Fibroblast of skin of left quadriceps (primary cell): ENCODE measurements around the gene GABRD.

Experiments used
- DNase-seq, 2 experiments: peaks; one replicate each; pipeline ENCODE4 v3.0.0-alpha.2; 2013; ENCODE audit warnings: low read depth in 2 of 2

GABRD gene

DNA sequence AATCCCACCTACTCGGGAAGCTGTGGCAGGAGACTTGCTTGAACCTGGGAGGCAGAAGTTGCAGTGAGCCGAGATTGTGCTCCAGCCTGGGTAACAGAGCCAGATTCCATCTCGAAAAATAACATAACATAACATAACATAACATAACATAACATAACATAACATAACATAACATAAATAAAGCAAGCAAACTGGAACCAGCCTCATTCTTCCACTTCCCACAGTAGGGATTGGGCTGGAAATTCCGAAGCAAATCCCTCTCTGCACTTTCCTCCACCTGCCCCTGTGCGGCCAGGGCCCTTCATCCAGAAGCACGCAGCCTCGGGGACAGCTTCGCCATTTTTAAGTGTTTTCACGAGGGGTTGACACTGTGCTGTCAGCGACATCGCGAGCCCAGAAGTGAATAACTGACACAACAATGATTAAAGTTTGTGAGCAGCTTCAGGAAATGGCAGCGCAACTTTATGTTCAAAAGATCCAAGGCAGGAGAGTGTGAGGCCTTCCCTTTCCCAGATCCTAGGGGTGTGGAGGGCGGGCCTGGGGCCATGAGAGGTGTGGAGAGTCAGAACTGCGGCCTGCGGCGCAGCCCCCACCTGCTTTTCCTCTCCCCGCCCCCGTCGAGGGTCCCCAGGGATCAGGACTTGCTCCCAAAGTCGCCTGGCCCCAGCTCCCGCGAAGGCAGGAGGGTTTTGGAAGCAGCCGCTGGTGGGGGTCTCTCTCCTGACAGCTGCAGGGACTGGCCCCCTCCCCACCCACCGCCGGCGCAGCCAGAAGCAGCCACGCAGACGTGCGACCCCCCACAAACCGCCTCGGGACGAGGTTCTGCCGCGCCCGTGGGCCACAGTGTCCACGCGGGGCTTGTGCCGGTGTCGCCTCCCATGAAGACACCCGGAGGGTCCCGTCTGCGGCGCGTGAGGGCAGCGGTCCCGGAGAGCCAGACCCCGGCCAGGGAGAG lies 651 bp upstream of the GABRD start:
- DNase-seq, result no peak

DNA sequence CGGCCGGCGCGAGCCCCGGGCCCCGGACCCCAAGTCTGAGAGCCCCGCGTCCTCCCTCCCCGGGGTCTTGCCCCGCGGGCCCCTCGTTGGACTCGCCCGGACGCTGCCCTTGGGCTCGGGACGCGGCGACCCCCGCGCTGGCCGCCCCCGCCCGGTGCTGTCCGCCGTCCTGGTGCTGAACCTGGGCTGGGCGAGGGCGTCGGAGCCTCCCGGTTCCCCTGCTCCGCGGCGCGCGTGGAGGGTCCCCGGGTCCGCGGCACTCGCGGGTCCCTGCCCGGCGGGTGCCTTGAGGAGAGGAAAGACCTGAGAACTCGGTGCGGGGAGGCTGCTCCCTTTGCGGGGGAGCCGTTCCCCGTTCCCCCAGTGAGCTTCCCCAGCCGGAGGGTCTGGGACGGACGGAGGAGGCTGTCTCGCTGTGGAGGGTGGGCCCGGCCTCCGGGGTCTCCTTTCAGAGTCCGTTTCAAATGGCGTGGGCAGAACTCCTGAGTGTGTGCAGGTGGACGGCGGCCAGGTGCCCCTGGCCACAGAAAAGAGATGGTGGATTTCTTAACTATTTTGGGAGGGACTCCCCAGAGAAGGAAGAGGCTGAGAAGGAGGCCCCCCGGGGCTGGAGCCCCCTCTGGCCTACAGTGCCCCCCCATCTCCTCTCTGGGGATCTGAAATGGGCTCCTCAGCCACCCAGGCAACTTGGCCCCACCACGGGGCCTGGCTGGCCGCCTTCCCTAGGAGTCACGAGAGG lies 595 bp downstream of the GABRD start:
- no peak for DNase-seq

DNA sequence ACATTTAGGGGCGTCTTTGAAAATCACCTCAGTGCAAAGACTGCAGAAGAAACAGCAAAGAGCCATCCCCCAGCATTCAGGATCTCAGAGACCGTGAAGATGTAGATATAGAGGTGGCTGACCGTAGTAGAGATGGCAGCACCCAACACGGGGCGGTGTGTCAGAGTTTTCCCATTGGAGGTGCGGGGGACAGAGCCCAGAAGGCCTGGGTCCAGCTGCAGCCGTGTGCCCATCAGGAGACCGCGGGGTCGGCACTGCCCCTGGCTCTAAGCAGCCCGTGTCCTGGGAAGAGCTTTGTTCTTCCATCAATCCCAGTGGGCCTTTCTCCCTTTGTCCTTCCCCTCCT lies 1.1 kb downstream of the GABRD start:
- DNase-seq, result no peak

DNA sequence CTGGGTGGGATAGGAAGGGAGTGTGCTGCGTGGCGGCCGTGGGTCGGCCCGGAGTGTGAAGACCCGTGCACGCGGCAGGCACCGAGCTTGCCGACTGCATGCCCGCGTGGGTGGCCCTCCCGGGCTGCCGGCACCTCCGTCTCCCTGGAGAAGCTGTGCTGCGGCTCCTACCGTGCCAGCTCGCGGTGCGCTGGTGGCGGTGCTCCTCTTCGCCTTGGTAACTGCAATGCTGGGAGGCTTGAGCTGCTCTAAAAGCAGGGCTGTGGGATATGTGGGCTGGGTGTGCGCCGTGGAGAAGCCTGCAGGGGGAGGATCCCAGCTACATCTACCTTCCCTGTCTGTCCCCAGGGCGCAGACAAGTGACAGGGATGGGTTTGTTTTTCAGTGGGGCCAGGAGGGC lies 2.4 kb downstream of the GABRD start:
- no peak for DNase-seq

DNA sequence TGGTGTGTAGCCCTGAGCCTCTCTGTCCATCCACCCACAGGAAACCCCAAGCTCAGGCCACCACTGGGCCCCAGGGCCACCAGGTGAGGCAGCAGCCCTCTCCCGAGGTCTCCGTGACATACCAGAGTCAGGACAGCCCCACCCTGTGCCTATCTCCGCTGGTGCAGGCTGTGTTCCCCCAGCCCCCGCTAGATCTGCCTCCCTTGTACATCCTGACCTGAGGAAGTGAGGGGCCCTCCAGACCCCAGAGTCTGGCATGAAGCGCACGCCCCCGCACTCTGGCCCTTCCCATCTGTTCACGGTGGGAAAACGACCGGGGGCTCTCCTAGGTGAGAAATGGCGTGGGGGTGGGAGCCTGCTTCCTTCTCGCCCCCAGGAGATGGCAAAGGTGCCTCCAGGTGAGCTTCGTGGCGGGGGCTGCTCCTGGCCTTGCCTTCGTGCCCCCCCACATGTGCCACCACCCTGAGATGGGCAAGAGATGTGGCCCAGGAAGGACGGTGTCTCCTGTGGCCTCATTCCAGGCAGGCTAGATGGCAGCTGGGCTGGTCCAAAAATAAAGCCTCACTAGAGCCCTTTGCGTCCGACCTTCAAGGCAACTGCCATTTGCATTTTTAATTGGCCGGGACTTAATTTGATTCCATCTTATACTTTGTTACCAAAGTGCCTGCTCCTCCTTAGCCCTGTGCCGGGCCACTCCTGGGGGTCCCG lies 3.1 kb downstream of the GABRD start:
- DNase-seq, result no peak

DNA sequence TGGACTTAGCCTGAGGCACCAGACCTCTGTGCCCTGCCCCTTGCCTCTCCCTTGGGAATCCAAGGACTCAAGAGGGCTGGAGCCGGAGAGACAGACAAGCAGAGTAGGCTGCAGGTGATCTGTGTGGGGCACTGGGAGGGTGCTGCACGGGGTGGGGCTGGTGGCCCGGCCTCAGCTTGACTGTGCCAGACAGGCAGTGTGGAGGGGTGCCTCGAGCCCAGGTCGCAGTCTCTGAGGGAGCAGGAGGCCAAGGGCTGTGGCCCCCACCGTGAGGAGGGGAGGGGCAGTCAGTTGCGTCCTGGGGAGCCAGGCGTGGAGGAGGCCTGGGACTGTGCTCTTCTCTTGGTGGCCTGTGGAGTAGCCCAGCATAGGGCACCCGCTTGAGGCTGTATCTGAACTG lies 4.0 kb downstream of the GABRD start:
- no peak for DNase-seq

DNA sequence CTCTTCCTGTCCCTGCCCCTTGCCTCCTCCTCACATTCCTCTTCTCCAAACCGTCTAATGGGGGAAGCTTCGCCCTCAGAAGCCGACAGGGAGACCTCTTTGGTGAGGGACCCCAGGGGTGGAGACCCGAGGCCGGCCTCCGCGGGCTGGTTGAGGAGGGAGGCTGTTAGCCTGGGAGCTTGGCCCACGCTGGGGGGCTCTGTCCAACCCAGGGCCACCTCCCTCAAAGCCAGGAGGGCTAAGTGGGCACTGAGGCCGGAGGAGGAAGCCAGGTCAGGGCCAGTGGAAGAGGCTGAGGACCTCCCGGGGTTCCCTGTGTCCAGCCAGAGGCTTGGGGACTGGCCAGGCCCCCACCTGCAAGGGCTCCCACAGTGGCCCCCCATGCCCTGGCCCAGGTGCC lies 5.3 kb downstream of the GABRD start:
- DNase-seq, result no peak

DNA sequence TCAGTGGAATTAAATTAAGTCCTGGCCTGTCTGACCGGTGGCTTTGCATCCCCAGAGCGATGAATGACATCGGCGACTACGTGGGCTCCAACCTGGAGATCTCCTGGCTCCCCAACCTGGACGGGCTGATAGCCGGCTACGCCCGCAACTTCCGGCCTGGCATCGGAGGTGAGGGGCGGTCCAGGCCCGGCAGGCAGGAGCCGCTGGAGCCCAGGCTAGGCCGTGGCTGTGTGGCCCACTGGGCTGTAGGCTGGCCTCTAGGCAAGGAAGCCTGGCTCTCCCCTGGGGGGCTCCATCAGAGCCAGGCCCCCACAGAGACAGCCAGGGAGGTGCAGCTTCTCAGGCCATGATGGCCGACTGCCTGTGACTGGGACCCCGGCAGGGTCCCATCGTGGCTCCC lies 5.7 kb downstream of the GABRD start:
- no peak for DNase-seq

DNA sequence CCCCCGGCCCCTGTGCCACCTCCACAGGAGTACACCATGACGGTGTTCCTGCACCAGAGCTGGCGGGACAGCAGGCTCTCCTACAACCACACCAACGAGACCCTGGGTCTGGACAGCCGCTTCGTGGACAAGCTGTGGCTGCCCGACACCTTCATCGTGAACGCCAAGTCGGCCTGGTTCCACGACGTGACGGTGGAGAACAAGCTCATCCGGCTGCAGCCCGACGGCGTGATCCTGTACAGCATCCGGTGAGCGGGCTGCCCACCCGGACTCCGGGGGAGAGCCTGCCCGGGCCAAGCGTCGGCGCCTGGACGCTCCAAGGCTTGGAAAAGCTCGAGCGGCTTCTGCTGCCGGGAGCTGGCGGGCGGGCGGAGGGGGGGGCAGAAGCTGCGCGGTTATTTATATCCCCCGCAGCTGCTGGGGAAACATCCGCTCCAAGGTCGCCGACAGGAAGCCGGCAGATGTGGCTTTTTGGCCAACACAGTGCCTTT lies 6.4 kb downstream of the GABRD start:
- no peak for DNase-seq

DNA sequence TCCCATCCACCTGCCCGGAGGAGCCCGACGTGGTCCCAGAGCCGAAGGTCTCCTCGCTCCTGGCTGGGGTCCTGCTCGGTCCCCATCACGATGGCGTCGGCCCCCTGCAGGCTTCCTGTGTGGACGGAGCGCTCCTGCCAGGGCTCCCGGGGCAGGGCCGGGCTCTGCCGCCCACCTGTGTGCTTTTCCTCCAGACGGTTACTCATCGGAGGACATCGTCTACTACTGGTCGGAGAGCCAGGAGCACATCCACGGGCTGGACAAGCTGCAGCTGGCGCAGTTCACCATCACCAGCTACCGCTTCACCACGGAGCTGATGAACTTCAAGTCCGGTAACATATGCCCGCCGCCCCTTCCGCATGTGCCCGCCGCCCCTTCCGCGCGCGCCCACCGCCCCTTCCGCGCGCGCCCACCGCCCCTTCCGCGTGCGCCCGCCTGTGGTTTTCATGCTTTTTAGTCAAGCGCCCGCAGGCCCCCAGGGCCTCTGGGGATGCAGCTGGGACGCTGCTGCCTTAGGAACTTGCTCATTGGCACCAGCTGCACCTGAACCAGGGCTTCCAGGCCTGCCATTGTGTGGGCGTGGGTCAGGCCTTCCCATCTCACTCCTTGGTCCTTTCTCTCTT lies 8.9 kb downstream of the GABRD start:
- no peak for DNase-seq

DNA sequence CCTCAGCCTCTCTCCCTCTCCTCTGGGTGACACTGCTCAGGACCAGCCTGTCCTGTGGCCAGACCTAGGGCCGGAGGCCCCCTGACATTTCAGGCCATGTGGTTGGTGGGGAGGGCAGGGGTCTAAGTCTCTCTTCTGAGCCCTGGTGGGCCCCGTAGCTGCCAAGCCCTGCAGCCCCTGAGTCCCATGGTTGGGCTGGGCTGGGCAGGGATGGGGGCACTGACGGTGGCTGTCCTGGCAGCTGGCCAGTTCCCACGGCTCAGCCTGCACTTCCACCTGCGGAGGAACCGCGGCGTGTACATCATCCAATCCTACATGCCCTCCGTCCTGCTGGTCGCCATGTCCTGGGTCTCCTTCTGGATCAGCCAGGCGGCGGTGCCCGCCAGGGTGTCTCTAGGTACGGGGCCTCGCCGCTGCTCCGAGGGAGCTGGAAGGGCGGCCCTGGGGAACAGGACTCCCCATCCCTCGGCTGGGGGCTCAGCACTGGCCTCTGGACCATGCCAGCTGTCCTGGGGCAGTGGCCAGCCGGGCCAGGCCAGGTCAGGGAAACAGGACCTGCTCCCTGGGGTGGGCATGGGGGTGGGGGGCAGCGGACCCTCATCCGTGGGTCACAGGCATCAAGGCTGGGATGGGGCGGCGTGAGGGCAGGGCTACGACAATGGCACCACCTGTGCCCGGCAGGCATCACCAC lies 9.9 kb downstream of the GABRD start:
- DNase-seq, result no peak

DNA sequence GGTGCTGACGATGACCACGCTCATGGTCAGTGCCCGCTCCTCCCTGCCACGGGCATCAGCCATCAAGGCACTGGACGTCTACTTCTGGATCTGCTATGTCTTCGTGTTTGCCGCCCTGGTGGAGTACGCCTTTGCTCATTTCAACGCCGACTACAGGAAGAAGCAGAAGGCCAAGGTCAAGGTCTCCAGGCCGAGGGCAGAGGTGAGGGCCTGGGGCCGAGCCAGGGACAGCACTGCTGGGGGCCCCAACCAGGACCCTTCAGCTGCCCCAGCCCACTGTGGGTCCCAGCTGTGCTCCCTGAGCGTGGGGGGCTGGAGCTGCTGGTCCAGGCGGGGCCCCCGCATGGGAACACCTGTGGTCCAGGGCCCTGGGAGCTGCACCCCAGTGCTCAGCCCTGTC lies 10.4 kb downstream of the GABRD start:
- no peak for DNase-seq

DNA sequence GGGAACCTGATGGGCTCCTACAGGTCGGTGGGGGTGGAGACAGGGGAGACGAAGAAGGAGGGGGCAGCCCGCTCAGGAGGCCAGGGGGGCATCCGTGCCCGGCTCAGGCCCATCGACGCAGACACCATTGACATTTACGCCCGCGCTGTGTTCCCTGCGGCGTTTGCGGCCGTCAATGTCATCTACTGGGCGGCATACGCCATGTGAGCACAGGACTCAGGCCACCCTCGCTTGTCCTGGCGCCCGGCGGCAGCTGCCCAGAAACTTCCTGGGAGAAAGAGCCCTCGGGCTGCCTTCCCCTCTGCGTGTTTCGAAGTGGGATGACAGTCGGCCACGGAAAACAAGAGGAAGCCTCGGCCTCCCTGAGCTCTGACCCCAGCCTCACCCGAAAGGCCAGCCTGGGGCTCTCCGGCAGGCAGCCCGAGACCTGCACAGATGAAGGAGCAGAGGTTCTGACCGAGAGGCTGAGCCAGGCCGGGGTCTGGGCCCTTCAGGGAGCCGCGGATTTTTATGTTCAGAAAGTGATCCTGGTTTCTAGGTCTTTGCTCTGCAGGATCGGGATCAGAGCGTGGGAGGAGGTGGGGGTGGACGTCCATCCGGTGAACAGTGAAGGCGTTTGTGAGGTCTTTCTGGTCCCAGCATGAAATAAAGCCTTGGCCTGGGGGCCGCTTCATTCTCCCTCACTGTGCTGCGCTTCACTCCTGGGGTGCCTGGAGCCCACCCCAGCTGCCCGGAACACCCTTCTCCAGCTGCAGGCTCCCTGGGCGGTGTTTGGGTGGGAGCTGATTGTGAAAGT lies 11.1 kb downstream of the GABRD start:
- DNase-seq, result no peak

DNA sequence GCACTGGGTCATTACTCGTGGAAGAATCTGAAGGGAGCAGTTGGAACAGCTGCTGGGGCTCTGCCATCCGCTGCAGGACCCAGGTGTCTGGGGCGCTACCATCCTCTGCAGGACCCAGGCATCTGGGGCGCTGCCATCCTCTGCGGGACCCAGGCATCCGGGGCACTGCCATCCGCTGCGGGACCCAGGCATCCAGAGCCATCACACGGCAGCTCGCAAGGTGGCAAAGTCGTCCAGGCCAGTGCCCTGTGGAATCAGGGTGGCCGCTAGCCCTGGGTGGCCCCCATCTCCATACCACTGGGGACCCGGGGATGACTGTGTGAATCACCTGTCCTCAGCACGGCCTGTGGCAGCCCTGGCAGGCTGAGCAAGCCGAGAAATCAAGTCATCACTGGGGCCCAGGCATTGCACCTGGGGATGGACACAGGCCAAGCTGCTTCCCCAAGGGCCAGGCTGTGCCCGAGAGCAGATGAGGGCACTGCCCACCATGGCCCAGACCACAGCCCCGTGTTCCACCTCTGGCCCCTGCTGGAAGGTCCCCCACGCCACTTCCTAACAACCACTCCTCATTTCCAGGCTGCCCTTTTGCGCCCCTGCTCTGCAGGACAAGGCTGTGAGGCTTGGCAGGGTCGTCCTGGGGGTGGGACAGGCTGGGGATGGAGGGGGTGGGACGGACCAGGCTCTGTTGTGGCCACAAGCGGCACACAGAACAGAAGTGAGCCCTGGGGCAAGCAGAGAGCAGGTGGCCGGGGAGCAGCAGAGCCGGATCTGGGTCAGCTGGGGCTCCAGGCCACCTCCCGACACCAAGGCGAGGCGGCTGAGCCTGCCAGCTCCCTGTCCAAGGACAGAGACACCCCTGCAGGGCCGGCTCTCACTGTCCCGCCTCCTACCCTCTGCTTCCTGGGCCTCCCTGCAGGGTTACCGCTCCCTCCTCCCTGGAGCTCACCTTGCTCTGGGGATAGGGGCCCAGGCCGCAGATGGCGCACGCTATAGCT lies 12.7 kb downstream of the GABRD start:
- no peak for DNase-seq

DNA sequence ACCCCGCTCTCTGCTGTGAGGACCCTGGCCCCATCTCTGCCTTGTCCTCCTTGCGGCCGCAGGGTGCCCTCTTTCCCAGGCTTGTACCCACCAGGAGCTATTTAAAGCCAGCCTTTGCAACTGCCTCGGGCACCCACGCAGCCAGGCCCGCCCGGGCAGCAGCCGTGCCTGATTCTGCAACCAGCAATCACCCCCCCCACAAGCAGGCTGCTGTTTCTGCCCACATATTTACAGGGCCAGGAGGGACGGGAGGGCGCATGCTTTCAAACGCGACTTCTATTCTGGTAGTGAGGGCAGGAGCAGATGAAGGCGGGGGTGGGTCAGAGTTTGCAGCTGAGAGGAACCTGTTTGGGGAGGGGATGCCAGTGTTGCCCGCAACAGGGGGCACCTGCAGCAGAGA lies 13.6 kb downstream of the GABRD start:
- DNase-seq, result no peak

DNA sequence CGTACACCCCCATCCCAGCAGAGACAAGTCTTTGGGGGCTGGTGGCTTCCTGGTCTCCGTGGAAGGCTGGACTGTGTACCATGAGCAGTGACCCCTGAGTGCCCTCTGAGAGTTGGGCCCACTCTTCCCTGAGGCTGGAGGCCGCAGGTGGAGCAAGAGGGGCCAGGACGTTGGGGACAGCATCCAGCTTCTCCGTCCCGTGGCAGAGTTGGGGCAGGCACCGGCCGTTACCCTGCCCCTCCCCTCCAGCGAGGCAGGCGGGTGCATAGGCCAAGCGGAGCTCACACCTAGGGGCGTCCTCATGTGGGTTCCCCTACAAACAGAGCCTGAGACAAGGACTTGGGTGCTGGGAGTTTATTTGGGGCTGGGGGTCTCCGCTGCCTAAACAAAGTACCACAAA lies 14.0 kb downstream of the GABRD start:
- no peak for DNase-seq

DNA sequence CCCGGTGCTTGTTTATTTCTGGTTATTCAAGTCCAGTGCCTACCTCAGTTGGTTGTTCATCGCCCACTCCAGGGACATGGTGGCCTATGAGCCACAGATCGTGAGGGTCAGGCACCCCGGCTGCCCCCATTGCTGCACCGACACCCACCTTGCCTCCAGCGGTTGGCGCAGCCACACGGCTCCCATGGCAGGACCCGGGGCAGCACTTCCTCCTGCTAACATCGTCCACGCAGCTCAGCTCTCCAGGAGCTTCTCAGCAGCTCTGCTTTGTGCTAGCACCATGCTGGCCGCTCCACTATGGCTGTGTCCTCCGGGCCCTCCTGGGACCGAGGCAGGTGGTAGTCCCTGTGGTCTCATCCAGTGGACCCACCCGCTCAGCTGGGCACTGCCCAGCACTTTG lies 17.1 kb downstream of the GABRD start:
- DNase-seq, result no peak

DNA sequence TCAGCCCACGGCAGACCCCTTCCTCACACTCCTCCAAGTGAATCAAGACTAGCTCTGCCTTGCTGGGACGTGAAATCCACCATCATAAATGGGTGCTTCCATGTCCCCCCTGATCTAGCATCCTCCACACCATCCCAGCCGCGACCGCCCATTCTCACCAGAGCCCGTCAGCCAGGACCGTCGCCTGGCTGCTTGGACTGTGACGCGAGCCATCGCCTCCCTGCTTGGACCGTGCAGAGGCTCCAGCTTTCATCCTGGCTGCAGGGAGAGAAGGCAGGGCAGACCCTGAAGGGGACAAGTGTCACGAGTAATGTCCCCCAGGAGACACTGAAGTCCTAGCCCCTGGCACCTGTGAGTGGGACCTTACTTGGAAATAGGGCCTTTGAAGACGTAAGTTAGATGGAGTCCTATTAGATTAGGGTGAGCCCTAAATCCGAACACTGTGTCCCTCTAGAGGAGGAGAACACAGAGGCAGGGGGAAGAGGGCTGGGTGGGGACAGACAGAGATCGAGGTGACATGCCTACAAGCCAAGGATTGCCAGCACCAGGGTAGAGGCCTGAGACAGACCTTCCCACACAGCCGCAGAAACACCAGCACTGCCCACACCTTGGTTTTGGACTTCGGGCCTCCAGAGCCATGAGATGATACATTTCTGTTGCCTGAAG lies 18.3 kb downstream of the GABRD start:
- no peak for DNase-seq

DNA sequence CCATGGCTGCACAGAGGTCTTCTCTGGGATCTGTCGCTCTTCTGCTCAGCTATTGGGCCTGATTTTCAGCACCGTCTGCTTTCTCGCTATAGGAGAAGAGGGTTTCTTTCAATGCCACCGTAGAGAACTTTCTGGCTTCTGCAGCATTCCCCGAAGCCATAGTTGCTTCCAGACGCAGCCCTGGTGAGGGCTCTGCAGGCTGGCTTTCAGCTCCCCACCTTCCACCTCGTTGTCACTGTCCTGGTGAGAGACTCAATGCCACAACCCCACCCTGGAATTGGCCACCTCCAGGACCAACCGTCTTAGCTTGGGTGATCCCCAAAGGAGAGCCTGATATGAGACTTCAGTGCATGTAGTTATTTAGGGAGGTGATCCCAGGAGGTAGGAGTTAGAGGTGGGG lies 19.1 kb downstream of the GABRD start:
- DNase-seq, result no peak
